ENCODE data around the gene FBXO21. TPM values are rescaled to one million over a fixed set of nuclear protein-coding genes. Genes with fewer than 3 reads are reported as not detected.

FBXO21 gene
- total and polyA plus RNA-seq, 7 donors: 6.9 to 38.8 (median 19.9) TPM

DNA sequence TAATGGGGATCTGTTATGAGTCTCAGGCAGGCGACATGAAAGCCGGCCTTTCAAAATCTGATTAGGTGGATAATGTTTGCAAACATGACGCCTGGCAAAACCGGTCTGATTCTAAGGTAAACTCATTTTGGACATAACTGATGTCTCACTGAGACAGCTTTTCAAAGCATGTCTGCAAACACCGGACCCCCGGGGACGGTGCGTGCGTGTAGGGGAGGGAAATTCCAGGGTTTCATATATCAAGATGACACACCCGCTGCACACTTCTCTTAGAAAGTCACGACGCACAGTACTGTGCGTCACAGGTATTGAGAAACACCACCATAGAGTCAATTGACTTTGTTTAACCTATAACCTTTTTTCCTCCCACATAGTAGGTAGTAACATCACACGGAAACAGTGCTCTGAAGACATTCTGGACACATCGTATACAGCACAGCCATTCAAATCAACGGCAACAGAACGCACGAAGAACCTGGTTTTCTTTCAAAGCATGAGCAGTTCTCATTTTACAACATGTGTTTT lies 47.2 kb downstream of the FBXO21 start:
- H3K4me1 ChIP-seq: peaks cover 5% of the 10 kb centered on the region
- ATAC-seq (no peak), DNase-seq (peak in 1 of 2 donors; percentile 24)
- WGBS, 3 donors: 82 to 85% (median 82%) methylated on average over 18 of the region's 18 CpGs
- H3K4me3 ChIP-seq: no peak overlapping the region
- intact Hi-C loops (cut with DNase I): no loop called here
- H3K27me3 ChIP-seq (ENCODE audit: insufficient read depth in 3 of 3, low read length in 2 of 3): no peaks in the 10 kb centered on the region
- TF ChIP-seq CTCF (IDR thresholded peaks at IDR 0.05): no peak
- H3K27ac ChIP-seq: no peak overlapping the region
- H3K9me3 ChIP-seq: no peaks in the 10 kb centered on the region
- peaks cover 0 to 60% of the 10 kb centered on the region in 2 donors for H3K36me3 ChIP-seq (ENCODE audit: insufficient read depth in 1 of 2, low read depth in 1 of 2)

DNA sequence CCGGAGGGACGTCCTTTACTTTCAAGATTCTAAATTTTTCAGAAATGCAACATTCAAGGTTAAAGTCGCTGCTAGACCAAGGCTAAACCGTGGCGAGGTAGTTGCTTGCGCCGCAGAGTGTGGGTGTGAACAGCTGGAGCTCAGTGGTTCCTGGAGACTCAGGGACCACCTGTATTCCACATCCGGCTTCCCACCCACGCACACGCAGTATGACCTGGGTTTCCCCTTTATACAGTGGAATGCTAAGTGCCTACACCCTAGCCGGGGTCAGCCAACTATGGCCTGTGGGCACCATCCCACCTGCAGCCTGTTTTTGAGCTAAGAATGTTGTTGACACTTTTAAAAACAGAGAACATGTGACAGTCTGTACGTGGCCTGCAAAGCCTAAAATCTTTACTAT lies 48.2 kb downstream of the FBXO21 start:
- Histone ChIP-seq H3K4me1 (peaks cover 5% of the 10 kb centered on the region), H3K36me3 (ENCODE audit: insufficient read depth in 1 of 2, low read depth in 1 of 2) (peaks cover 0 to 54% of the 10 kb centered on the region in 2 donors), H3K9me3 (no peaks in the 10 kb centered on the region), H3K4me3 (no peak overlapping the region), H3K27ac (no peak overlapping the region), H3K27me3 (ENCODE audit: insufficient read depth in 3 of 3, low read length in 2 of 3) (no peaks in the 10 kb centered on the region)
- DNase-seq: peak in 1 of 2 donors; percentile 36
- ATAC-seq: no peak
- TF ChIP-seq CTCF (IDR thresholded peaks at IDR 0.05): no peak
- intact Hi-C loops (cut with DNase I): no loop called here
- 71 to 80% (median 80%) methylated on average over 12 of the region's 12 CpGs for WGBS, 3 donors

DNA sequence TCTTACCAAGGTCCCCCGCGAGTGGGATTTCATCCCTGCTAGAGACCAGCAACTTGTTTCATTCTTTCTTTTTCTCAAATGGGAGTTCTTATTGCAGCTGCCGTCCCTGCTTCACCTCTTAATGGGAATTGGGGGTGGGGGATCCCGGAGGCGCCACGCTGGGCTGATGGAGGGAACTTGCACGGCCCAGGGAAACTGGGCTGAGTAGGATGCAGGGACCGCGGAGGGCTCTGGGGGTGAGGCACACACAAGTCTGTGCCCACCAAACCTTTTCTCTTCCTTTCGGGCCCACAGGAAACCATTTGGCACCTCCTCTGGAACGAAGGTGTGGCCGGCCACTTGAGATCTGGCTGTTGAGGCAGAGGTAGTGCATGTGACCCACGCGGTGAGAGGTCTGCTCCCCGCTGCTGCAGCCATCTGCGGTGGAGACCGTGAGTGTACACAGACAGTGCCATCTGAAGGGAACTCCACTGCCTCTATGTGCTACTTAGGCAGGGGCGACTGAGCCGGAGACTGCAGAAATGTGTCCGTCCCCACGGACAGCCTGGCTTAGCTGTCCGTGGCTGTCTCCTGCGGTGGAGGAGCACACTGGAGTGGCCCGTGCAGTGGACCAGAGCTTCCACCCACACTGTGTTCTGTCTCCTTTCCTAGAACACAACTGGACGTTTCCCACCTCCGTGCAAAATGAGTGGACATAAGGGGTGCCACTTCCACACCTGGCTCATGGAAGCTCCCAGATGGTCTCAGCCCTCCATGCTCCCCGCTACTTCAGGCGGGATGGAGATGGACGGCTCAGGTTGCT lies 49.0 kb downstream of the FBXO21 start:
- 72 to 79% (median 77%) methylated on average over 29 of the region's 29 CpGs for WGBS, 3 donors
- intact Hi-C loops (cut with DNase I): no loop called here
- ATAC-seq (peak in 2 of 4 donors; percentile 19 to 29), DNase-seq (peak in 1 of 2 donors; percentile 42)
- peaks cover 5% of the 10 kb centered on the region for H3K4me1 ChIP-seq
- no peaks in the 10 kb centered on the region for H3K9me3 ChIP-seq
- no peak overlapping the region for H3K27ac ChIP-seq
- H3K36me3 ChIP-seq (ENCODE audit: insufficient read depth in 1 of 2, low read depth in 1 of 2): peaks cover 0 to 53% of the 10 kb centered on the region in 2 donors
- no peak overlapping the region for H3K4me3 ChIP-seq
- no peak for TF ChIP-seq CTCF (IDR thresholded peaks at IDR 0.05)
- H3K27me3 ChIP-seq (ENCODE audit: insufficient read depth in 3 of 3, low read length in 2 of 3): no peaks in the 10 kb centered on the region

DNA sequence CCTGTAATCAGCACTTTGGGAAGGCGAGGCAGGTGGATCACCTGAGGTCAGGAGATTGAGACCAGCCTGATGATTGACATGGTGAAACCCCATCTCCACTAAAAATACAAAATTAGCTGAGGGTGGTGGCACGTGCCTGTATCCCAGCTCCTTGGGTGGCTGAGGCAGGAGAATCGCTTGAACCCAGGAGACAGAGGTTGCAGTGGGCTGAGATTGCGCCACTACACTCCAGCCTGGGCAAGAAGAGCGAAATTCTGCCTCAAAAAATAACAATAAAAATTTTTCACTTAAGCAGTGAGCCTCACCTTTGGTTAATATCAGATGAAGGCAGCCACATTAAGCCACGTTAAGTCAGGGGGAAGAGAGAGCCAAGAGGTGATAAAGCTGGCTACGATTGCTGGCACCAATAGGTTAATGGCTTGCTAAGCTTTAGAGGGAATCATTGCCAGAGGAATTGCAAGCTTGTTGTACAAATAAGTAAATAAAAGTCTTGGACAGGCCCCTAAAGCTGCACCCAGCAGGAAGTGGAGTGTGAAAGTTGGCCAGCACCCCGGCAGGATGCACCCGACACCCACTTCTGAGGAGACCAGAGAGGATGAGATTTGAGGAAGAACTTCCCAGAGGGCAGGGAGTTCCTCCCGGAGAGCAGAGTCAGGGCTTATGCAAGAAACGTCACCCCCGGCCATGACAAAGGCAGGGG lies 49.7 kb downstream of the FBXO21 start:
- Histone ChIP-seq H3K27ac (no peak overlapping the region), H3K4me3 (no peak overlapping the region), H3K4me1 (peaks cover 5% of the 10 kb centered on the region), H3K36me3 (ENCODE audit: insufficient read depth in 1 of 2, low read depth in 1 of 2) (peaks cover 0 to 45% of the 10 kb centered on the region in 2 donors), H3K9me3 (no peaks in the 10 kb centered on the region), H3K27me3 (ENCODE audit: insufficient read depth in 3 of 3, low read length in 2 of 3) (no peaks in the 10 kb centered on the region)
- ATAC-seq (peak in 2 of 4 donors; percentile 20 to 37), DNase-seq (peak in 1 of 2 donors; percentile 58)
- TF ChIP-seq CTCF (IDR thresholded peaks at IDR 0.05): no peak
- WGBS, 3 donors: 46 to 55% (median 50%) methylated on average over 12 of the region's 12 CpGs
- intact Hi-C loops (cut with DNase I): no loop called here
